GM18951 (cell line): ENCODE measurements around the gene VCAM1.

Experiments
- POLR2A ChIP-seq: IDR thresholded peaks from 4 replicates; pipeline ENCODE4 v1.6.1; 2011; ENCODE audit warnings: mild to moderate bottlenecking; ENCODE audit not compliant: insufficient read length, insufficient read depth; ENCODE audit errors: extremely low read depth
- in situ Hi-C: fragments of 300-500 bp; cut with MboI; formaldehyde crosslinking; loops from one replicate; pipeline ENCODE4 v1.12.0; 2022; ENCODE audit warnings: low sequenced_read_pairs, mixed read lengths, inconsistent platforms; ENCODE audit not compliant: unreplicated experiment

Gene VCAM1, protein sequence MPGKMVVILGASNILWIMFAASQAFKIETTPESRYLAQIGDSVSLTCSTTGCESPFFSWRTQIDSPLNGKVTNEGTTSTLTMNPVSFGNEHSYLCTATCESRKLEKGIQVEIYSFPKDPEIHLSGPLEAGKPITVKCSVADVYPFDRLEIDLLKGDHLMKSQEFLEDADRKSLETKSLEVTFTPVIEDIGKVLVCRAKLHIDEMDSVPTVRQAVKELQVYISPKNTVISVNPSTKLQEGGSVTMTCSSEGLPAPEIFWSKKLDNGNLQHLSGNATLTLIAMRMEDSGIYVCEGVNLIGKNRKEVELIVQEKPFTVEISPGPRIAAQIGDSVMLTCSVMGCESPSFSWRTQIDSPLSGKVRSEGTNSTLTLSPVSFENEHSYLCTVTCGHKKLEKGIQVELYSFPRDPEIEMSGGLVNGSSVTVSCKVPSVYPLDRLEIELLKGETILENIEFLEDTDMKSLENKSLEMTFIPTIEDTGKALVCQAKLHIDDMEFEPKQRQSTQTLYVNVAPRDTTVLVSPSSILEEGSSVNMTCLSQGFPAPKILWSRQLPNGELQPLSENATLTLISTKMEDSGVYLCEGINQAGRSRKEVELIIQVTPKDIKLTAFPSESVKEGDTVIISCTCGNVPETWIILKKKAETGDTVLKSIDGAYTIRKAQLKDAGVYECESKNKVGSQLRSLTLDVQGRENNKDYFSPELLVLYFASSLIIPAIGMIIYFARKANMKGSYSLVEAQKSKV

DNA sequence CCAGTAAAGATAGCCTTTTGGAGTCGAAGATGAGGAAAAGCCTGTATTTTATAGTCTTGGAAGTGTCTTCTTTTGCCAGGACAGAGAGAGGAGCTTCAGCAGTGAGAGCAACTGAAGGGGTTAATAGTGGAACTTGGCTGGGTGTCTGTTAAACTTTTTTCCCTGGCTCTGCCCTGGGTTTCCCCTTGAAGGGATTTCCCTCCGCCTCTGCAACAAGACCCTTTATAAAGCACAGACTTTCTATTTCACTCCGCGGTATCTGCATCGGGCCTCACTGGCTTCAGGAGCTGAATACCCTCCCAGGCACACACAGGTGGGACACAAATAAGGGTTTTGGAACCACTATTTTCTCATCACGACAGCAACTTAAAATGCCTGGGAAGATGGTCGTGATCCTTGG, at the start of gene VCAM1:
VCAM1 (plus strand) TSS at position 253 of the 400 bp plus-strand sequence; CDS start at position 372, 119 bp downstream.
- no peak for TF ChIP-seq POLR2A
- in situ Hi-C loops: no loop called here

DNA sequence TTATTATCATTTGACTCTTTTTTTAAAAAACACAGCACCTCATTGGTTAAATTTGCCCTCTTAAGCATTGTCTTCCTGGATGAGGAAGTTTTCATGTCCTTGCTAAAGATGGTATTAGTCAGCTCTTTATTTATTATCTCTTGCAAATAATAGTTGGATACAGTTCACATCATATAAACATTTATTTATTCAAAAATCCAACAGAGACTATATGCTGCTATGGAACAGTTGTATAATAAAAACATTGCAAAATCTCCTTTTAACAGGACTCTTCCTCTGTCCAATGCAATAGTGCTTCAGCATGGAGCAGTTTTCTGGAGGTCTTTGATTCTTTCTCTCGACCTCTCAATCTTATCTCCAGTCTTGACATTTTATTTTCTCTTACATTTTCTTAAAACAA, 49.5 kb upstream of the VCAM1 start:
- TF ChIP-seq POLR2A: no peak
- in situ Hi-C loops: no loop called here

DNA sequence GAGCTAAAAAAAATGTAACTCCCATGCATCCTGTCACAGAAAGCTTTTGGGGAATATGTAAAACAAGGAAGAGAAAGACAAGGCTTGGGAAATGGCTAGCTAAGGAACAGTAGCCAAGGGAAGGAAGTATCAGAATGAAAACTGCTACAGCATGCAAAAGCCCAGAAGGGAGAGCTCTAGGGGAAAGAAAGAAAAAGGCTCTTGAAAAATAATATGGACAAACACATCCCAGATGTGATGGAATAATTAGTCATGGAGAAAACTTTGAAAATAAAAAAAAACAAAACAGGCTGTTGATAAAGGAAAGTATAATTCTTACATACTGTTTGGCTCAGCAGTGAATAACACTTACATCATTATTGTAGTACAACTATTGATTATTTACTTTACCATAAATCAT, 47.9 kb upstream of the VCAM1 start:
- in situ Hi-C loops: no loop called here
- no peak for TF ChIP-seq POLR2A

DNA sequence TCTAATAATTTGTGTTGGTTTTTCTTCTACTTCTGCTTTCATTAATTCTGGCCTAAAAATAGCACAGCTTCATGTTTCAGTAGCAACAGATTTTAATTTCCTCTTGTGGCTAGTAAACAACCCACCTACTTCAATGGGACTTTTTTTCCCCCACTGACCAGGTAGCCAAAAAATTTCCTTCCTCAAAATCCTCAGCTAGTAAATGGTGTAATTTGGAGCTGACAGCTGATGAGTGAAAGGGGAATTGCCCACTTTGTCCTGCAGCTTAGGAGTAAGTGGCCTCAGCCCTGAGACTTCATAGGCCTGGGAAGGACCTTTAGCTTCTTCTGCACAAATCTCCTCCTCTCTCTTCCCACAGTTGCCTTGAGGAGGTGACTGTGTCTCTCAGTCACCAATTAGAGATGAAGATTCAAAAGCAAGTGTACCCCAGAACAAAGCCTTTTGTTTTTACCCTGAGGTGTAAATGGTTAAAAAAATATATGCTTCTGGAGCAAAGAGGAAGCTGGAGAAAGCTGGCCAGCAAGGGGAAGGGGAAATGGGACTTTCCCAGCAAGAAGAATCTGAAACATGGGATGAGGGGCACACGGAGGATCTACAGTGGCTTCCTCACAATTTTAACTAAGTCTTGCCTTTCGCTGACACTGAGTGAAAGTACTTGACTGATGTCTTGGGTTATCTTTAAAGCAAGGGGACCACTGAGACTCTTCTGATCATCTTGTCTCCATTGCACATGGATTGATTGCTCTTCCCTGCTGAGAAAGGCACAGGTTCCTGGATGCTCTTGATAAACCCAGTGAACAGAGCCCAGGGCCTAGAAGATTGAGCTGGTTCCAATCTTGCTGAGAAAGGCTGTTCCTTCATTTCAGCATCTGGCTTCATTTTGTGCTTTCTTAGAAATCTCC, 35.8 kb upstream of the VCAM1 start:
- no peak for TF ChIP-seq POLR2A
- in situ Hi-C loops: no loop called here

DNA sequence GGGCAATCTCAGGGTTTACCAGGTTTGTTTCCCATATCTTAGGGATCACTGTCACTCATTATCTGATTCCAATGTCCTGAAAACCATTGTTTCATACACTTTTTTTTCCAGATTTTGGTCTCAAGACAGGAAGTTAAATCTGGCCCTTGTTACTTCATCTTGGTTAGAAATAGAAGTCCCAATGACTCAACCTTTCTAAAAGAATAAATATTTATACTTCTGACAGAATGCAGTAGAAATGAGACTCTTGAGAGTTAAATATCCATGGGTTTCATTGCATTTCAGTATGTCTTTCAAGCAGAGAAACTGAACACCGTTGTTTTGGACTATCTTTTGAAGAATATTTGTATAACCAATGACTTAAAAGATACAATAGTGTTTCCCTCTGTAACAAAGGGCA, 19.8 kb upstream of the VCAM1 start:
- TF ChIP-seq POLR2A: no peak
- in situ Hi-C loops: no loop called here

DNA sequence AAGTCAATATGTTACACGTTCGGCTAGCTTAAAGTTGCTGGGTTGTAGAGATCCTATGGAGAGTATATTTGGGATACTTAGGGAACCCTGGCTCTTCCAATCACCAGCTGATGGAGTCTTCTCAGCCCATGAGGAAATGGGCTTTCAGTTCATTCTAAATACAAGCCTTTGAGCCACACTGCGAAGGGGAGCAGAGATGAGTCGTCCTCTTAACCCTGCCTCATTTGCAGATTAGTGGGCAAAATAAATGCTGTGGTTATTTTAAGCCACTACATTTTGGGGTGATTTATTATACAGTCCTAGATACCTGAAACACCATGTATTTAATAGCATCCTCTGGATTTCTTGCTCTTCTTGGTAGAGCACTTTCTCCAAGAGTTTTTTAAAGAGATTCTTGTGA, 19.0 kb upstream of the VCAM1 start:
- in situ Hi-C loops: no loop called here
- TF ChIP-seq POLR2A: no peak

DNA sequence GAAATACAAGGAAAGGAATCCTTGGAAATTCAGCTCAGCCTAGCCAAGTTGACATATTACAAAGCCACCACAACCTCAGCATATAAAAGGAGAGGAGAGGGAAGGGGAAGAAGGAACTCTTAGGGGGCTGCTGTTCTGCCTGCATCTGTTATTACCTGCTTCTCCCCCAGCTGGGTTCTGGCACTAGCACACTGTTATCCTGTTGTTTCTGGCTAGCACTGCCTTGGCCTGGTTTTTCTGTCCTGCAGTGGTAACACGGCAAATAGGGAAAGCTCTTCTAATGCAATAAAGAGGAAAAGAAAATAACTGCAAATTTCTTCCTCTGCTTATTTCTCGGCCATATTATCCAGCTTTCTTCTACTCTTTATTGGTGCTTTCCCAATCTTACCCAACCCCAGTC, 16.5 kb upstream of the VCAM1 start:
- TF ChIP-seq POLR2A: no peak
- in situ Hi-C loops: no loop called here

DNA sequence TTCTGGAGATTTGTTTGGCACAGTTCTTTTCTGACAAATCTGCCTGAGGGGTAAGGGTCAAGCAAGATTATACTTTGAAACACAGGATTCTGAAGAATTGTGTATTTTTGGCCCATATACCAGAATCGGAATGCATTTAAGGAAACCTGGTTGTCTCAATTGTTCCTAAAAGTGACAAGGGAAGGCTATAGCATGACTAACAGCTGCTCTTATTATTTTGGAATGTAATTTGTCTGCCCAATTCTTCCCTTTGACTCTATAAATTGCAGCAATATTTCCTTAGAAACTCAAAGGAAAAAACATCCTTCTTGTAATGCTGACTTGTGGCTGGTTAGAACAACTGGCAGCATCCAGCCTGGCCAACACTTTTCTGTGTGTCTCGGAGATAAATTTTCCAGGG, 15.8 kb upstream of the VCAM1 start:
- TF ChIP-seq POLR2A: no peak
- in situ Hi-C loops: no loop called here

DNA sequence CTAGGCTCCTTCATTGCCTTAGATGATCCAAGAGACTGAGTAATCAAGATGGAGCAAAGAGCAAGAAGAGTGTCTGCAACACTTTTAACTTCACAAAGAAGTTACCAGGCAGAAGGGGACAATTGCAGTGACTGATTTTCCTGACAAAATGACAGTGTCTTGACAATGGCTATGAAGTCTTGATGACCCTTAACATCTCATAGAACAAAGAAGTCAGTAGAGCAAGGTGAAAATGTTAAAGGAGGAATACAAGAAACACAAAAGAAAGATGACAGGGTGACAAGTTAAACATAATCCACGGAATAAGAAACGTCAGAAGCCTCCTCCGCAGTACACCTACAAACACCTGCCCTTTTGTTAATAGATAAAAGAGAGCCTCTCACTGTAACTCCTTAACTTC, 15.1 kb upstream of the VCAM1 start:
- in situ Hi-C loops: no loop called here
- no peak for TF ChIP-seq POLR2A

DNA sequence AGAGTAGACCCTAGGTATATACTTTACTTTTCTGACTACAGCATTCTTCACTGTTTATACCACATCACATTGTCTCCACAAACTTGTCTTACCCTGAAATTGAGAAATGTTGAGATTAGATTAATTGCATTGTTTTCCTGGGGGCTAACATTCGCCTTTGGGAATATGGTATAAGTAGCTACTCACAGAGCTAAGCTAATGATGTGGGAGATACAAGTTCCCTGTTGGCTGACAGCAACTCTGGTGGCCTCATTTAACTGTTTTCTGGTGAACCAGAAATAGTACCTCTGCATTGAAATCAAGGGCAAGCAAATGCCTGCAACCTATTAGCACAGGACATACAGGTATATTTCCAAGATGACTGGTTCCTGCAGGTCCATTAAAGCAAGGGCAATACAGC, 13.2 kb upstream of the VCAM1 start:
- in situ Hi-C loops: no loop called here
- TF ChIP-seq POLR2A: no peak

DNA sequence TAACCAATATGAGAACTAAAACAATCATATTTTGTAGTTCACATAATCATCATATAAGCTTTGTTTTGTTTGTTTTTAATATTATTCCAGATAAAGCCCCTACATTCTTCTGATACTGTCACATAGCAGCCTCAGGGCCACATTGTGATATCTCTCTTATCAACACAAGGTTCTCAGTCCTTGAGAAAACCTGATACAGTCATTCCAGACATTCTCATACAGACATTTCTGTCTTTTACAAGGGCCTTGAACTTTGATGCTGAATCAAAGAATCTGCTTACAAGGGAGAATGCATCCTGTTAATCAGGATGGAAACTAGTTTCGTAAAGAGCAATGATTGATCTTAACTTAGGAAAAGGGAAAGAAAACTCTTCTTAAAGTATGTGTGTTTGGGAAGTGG, 12.7 kb upstream of the VCAM1 start:
- TF ChIP-seq POLR2A: no peak
- in situ Hi-C loops: no loop called here

DNA sequence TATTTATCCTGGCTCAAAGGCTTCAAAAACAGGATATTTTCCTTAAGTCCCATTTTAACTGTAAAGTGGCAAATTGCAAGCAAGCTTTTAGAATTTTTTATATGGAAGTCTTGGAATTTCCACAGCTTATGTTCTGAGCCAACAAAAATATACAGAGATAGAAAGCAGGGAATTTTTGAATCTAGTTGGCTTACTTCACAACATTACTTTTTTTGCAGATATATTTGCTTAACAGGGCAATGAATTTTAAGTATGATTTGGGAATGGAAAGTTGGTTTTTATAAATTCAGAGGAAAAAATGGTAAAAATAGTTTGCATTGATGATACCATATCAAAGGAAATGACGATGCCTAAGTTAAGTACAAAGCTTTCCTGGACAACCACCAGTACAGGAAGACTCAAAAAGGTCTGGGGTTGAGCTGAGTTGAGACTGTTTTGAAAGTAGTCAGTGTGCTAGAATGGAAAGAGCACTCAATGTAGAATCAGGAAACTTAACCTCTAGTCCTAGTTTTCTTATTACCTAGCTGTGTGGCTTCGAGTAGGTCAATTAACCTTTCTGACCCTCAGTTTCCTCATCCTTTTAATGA, 11.0 kb upstream of the VCAM1 start:
- in situ Hi-C loops: no loop called here
- TF ChIP-seq POLR2A: no peak
